T-cell (primary cell): ENCODE results near the gene KIAA1328. TPM values are rescaled to one million over a fixed set of nuclear protein-coding genes. Genes with fewer than 3 reads are reported as not detected.

Source experiments
- ATAC-seq, 4 experiments: fragments of 200-7000 bp in 3 of 4; fragments of 150-1000 bp in 1 of 4; cut with Tn5 transposase; replicated peaks in 1 of 4; 1 replicate in 3 of 4; 2 replicates in 1 of 4; pipeline ENCODE4 v1.10.0; 2021; ENCODE audit warnings: moderate library complexity in 3 of 4, mild to moderate bottlenecking in 2 of 4, moderate number of reproducible peaks in 1 of 4
- CTCF ChIA-PET, 2 donors: fragments of 300-600 bp; sonication (Branson Sonifier 250); formaldehyde crosslinking; loops; one replicate each; lab custom pipeline; 2022; ENCODE audit warnings: antibody characterized with exemption in 2 of 2; lab: Charles Lee
- POLR2A ChIA-PET, 2 donors: fragments of 300-600 bp; sonication (Branson Sonifier 250); formaldehyde crosslinking; loops; one replicate each; lab custom pipeline; 2022; ENCODE audit warnings: antibody characterized with exemption in 2 of 2; lab: Charles Lee
- DNase-seq, 35 experiments: peaks; one replicate each; pipeline versions ENCODE4 v3.0.0 to v3.0.0-alpha.2; 2013 to 2023
- H3K27ac ChIP-seq: one replicate; pipeline ENCODE4 v1.5.1; 2013; ENCODE audit warnings: low read length
- H3K27me3 ChIP-seq, 2 experiments: replicated peaks in 1 of 2; 1 replicate in 1 of 2; 2 replicates in 1 of 2; pipeline versions ENCODE4 v1.6.1 to v1.7.0; 2013; ENCODE audit warnings: low read length in 1 of 2, mixed read lengths in 1 of 2; ENCODE audit not compliant: control insufficient read depth in 2 of 2, insufficient read depth in 2 of 2; ENCODE audit errors: extremely low read depth in 1 of 2
- H3K36me3 ChIP-seq, 2 donors: 1 replicate in 1 of 2; 2 replicates in 1 of 2; pipeline versions ENCODE4 v1.6.1 to v1.7.0; 2013; ENCODE audit warnings: low read length in 1 of 2; ENCODE audit not compliant: control insufficient read depth in 2 of 2, insufficient read depth in 1 of 2; ENCODE audit errors: extremely low read depth in 1 of 2
- H3K4me1 ChIP-seq, 2 experiments: 1 replicate in 1 of 2; 2 replicates in 1 of 2; pipeline versions ENCODE4 v1.6.1 to v1.7.0; 2013; ENCODE audit warnings: low read length in 2 of 2, mixed read lengths in 1 of 2; ENCODE audit not compliant: insufficient read depth in 2 of 2, control insufficient read depth in 1 of 2; ENCODE audit errors: extremely low read depth in 1 of 2
- H3K4me3 ChIP-seq, 2 donors: 1 replicate in 1 of 2; 2 replicates in 1 of 2; pipeline versions ENCODE4 v1.5.1 to v1.7.0; 2013; ENCODE audit warnings: mild to moderate bottlenecking in 2 of 2, low read length in 1 of 2, moderate library complexity in 1 of 2; ENCODE audit not compliant: control insufficient read depth in 1 of 2; ENCODE audit errors: extremely low read depth in 1 of 2
- H3K9me3 ChIP-seq: 2 replicates; pipeline ENCODE4 v1.7.0; 2013
- H3K27ac Mint-ChIP-seq, 2 donors: one replicate each; pipeline ENCODE4 v1.8.0; 2020 to 2021; ENCODE audit warnings: mild to moderate bottlenecking in 2 of 2, mixed read lengths in 2 of 2
- H3K27me3 Mint-ChIP-seq, 2 donors: one replicate each; pipeline ENCODE4 v1.8.0; 2021 to 2022; ENCODE audit warnings: mixed read lengths in 2 of 2
- H3K36me3 Mint-ChIP-seq: one replicate; pipeline ENCODE4 v1.8.0; 2021; ENCODE audit warnings: mixed read lengths
- H3K4me1 Mint-ChIP-seq, 3 donors: one replicate each; pipeline ENCODE4 v1.8.0; 2020 to 2022; ENCODE audit warnings: mixed read lengths in 3 of 3, mild to moderate bottlenecking in 1 of 3
- H3K4me3 Mint-ChIP-seq, 3 donors: one replicate each; pipeline ENCODE4 v1.8.0; 2020 to 2022; ENCODE audit warnings: mild to moderate bottlenecking in 3 of 3, mixed read lengths in 3 of 3, moderate library complexity in 3 of 3
- H3K9me3 Mint-ChIP-seq, 3 donors: one replicate each; pipeline ENCODE4 v1.8.0; 2020 to 2022; ENCODE audit warnings: mixed read lengths in 3 of 3
- WGBS: methylation state at CpG from one replicate; pipeline ENCODE4 v1.1.5; 2013; ENCODE audit warnings: missing lambda C conversion rate; ENCODE audit not compliant: insufficient coverage; 5-methylcytosine and 5-hydroxymethylcytosine counted together
- total RNA-seq, 35 experiments: library from RNA in 6 of 35; stranded (reverse) in 6 of 35; fragments of 120-200 nt in 1 of 35; gene quantifications; one replicate each; pipeline versions ENCODE4 v1.2.1 to v1.2.4 and lab custom pipeline; 2013 to 2026

The KIAA1328 gene
- total RNA-seq, 5 donors from 2014 or later (not counting 1 experiment from before 2014, with no cell fraction given), result 10.0 to 17.0 (median 11.5) TPM

- Mint-ChIP-seq H3K27ac (no peak overlapping the region), H3K36me3 (peaks cover 35% of the 10 kb centered on the region), H3K9me3 (peaks cover 0 to 6% (median 6%) of the 10 kb centered on the region in 3 donors), H3K27me3 (no peaks in the 10 kb centered on the region), H3K4me1 (no peaks in the 10 kb centered on the region), H3K4me3 (no peak overlapping the region)
- ChIA-PET CTCF (no interaction called here), POLR2A (no interaction called here)
- peaks cover 0 to 4% of the 10 kb centered on the region in 2 donors for H3K36me3 ChIP-seq
- DNase-seq (no peak), ATAC-seq (no peak)
- no peaks in the 10 kb centered on the region for H3K9me3 ChIP-seq
- 91% methylated on average over 1 of the region's 4 CpGs for WGBS
- no peaks in the 10 kb centered on the region for H3K27me3 ChIP-seq
- H3K27ac ChIP-seq, result no peak overlapping the region
- no peaks in the 10 kb centered on the region for H3K4me1 ChIP-seq
- H3K4me3 ChIP-seq, result no peak overlapping the region
Observed at GRCh38 chr18:36931106-36931505, 102.2 kb downstream of the KIAA1328 start.

GRCh38 chr18:36933552-36933951 lies 104.6 kb downstream of the KIAA1328 start:
- H3K4me3 Mint-ChIP-seq, result no peak overlapping the region
- peaks cover 0 to 4% of the 10 kb centered on the region in 2 donors for H3K36me3 ChIP-seq
- ATAC-seq, result no peak
- no peak overlapping the region for H3K27ac ChIP-seq
- no peak overlapping the region for H3K4me3 ChIP-seq
- ChIA-PET POLR2A (no interaction called here), CTCF (no interaction called here)
- no peaks in the 10 kb centered on the region for H3K27me3 ChIP-seq
- H3K4me1 Mint-ChIP-seq, result no peaks in the 10 kb centered on the region
- H3K9me3 ChIP-seq, result no peaks in the 10 kb centered on the region
- peaks cover 46% of the 10 kb centered on the region for H3K36me3 Mint-ChIP-seq
- H3K27ac Mint-ChIP-seq, result no peak overlapping the region
- 100% methylated on average over 1 of the region's 2 CpGs for WGBS
- no peaks in the 10 kb centered on the region for H3K4me1 ChIP-seq
- H3K27me3 Mint-ChIP-seq, result no peaks in the 10 kb centered on the region
- H3K9me3 Mint-ChIP-seq, result peaks cover 9 to 27% (median 18%) of the 10 kb centered on the region in 3 donors
- no peak for DNase-seq

GRCh38 chr18:36934884-36935283 lies 106.0 kb downstream of the KIAA1328 start:
- H3K27ac ChIP-seq, result no peak overlapping the region
- no peaks in the 10 kb centered on the region for H3K27me3 ChIP-seq
- Mint-ChIP-seq H3K36me3 (peaks cover 55% of the 10 kb centered on the region), H3K4me1 (no peaks in the 10 kb centered on the region), H3K4me3 (no peak overlapping the region), H3K9me3 (peaks cover 13 to 31% (median 22%) of the 10 kb centered on the region in 3 donors), H3K27me3 (no peaks in the 10 kb centered on the region), H3K27ac (no peak overlapping the region)
- WGBS, result no CpG with 5 or more reads among the region's 1 CpG
- ChIA-PET CTCF (no interaction called here), POLR2A (no interaction called here)
- no peaks in the 10 kb centered on the region for H3K9me3 ChIP-seq
- DNase-seq (no peak), ATAC-seq (no peak)
- no peak overlapping the region for H3K4me3 ChIP-seq
- H3K36me3 ChIP-seq, result peaks cover 0 to 4% of the 10 kb centered on the region in 2 donors
- no peaks in the 10 kb centered on the region for H3K4me1 ChIP-seq

- POLR2A ChIA-PET, result no interaction called here
- H3K36me3 ChIP-seq, result no peaks in the 10 kb centered on the region
- no peaks in the 10 kb centered on the region for H3K27me3 ChIP-seq
- Mint-ChIP-seq H3K4me1 (no peaks in the 10 kb centered on the region), H3K9me3 (peaks cover 13 to 15% (median 14%) of the 10 kb centered on the region in 3 donors), H3K4me3 (no peak overlapping the region), H3K27me3 (no peaks in the 10 kb centered on the region), H3K36me3 (peaks cover 32% of the 10 kb centered on the region), H3K27ac (no peak overlapping the region)
- no CpG with 5 or more reads among the region's 6 CpGs for WGBS
- DNase-seq, result peak in 1 of 35 experiments; percentile 20
- CTCF ChIA-PET, result no interaction called here
- H3K4me1 ChIP-seq, result no peaks in the 10 kb centered on the region
- H3K4me3 ChIP-seq, result no peak overlapping the region
- H3K27ac ChIP-seq, result no peak overlapping the region
- H3K9me3 ChIP-seq, result no peaks in the 10 kb centered on the region
- no peak for ATAC-seq
Observed at GRCh38 chr18:36942264-36942663, 113.3 kb downstream of the KIAA1328 start.

GRCh38 chr18:36947820-36948348 lies 119.0 kb downstream of the KIAA1328 start:
- Histone ChIP-seq H3K4me1 (no peaks in the 10 kb centered on the region), H3K27me3 (no peaks in the 10 kb centered on the region), H3K36me3 (no peaks in the 10 kb centered on the region), H3K9me3 (no peaks in the 10 kb centered on the region), H3K4me3 (no peak overlapping the region), H3K27ac (no peak overlapping the region)
- peaks cover 0 to 3% (median 0%) of the 10 kb centered on the region in 3 donors for H3K9me3 Mint-ChIP-seq
- WGBS, result 95% methylated on average over 4 of the region's 6 CpGs
- no peaks in the 10 kb centered on the region for H3K4me1 Mint-ChIP-seq
- no peaks in the 10 kb centered on the region for H3K27me3 Mint-ChIP-seq
- DNase-seq (no peak), ATAC-seq (no peak)
- CTCF ChIA-PET, result no interaction called here
- no peak overlapping the region for H3K27ac Mint-ChIP-seq
- peaks cover 20% of the 10 kb centered on the region for H3K36me3 Mint-ChIP-seq
- no peak overlapping the region for H3K4me3 Mint-ChIP-seq
- POLR2A ChIA-PET, result no interaction called here

- Mint-ChIP-seq H3K4me3 (no peak overlapping the region), H3K27me3 (no peaks in the 10 kb centered on the region), H3K36me3 (peaks cover 19% of the 10 kb centered on the region), H3K27ac (no peak overlapping the region), H3K9me3 (peaks cover 0 to 3% (median 0%) of the 10 kb centered on the region in 3 donors), H3K4me1 (no peaks in the 10 kb centered on the region)
- H3K27me3 ChIP-seq, result no peaks in the 10 kb centered on the region
- DNase-seq (no peak), ATAC-seq (no peak)
- H3K4me1 ChIP-seq, result no peaks in the 10 kb centered on the region
- WGBS, result 50% methylated on average over 2 of the region's 4 CpGs
- POLR2A ChIA-PET, result no interaction called here
- H3K36me3 ChIP-seq, result no peaks in the 10 kb centered on the region
- no peaks in the 10 kb centered on the region for H3K9me3 ChIP-seq
- CTCF ChIA-PET, result no interaction called here
- no peak overlapping the region for H3K27ac ChIP-seq
- H3K4me3 ChIP-seq, result no peak overlapping the region
Observed at GRCh38 chr18:36950282-36950681, 121.4 kb downstream of the KIAA1328 start.

GRCh38 chr18:36950960-36951359 lies 122.0 kb downstream of the KIAA1328 start:
- 75% methylated on average over 1 of the region's 2 CpGs for WGBS
- Mint-ChIP-seq H3K9me3 (peaks cover 0 to 3% (median 0%) of the 10 kb centered on the region in 3 donors), H3K4me1 (no peaks in the 10 kb centered on the region), H3K36me3 (peaks cover 21% of the 10 kb centered on the region), H3K4me3 (no peak overlapping the region), H3K27me3 (no peaks in the 10 kb centered on the region), H3K27ac (no peak overlapping the region)
- Histone ChIP-seq H3K27me3 (no peaks in the 10 kb centered on the region), H3K4me1 (no peaks in the 10 kb centered on the region), H3K36me3 (no peaks in the 10 kb centered on the region), H3K9me3 (no peaks in the 10 kb centered on the region), H3K27ac (no peak overlapping the region), H3K4me3 (no peak overlapping the region)
- no peak for DNase-seq
- POLR2A ChIA-PET, result no interaction called here
- CTCF ChIA-PET, result no interaction called here
- no peak for ATAC-seq
